HG03378 (cell line): Measurements from ENCODE around the gene PLA2G6.
A peak's percentile ranks its signal among the peaks of the same experiment; 100 is the strongest.

Experiments used
- ATAC-seq: cut with Tn5 transposase; IDR thresholded peaks from one replicate; pipeline ENCODE4 v1.9.1; 2021; ENCODE audit warnings: mild to moderate bottlenecking, moderate library complexity; ENCODE audit not compliant: unreplicated experiment

PLA2G6 gene

GRCh38 chr22:38181453-38182200 lies at the start of gene PLA2G6:
PLA2G6 (minus strand) TSS chr22:38181830; CDS start chr22:38169426, 12,404 bp downstream.
- ATAC-seq: peak; percentile 78

GRCh38 chr22:38230916-38231315 lies 49.3 kb upstream of the PLA2G6 start:
- no peak for ATAC-seq

GRCh38 chr22:38230108-38230825 lies 48.6 kb upstream of the PLA2G6 start:
- ATAC-seq: no peak

GRCh38 chr22:38228873-38229740 lies 47.5 kb upstream of the PLA2G6 start:
- ATAC-seq: no peak

- no peak for ATAC-seq
Observed at GRCh38 chr22:38228326-38228872, 46.8 kb upstream of the PLA2G6 start.

GRCh38 chr22:38226853-38227649 lies 45.4 kb upstream of the PLA2G6 start:
- ATAC-seq: no peak

GRCh38 chr22:38223289-38223960 lies 41.8 kb upstream of the PLA2G6 start:
- ATAC-seq: no peak

- no peak for ATAC-seq
Observed at GRCh38 chr22:38222797-38223119, 41.1 kb upstream of the PLA2G6 start.

- ATAC-seq: no peak
Observed at GRCh38 chr22:38221908-38222796, 40.5 kb upstream of the PLA2G6 start.

GRCh38 chr22:38221407-38221806 lies 39.8 kb upstream of the PLA2G6 start:
- ATAC-seq: no peak

GRCh38 chr22:38220653-38221386 lies 39.2 kb upstream of the PLA2G6 start:
- ATAC-seq: no peak

GRCh38 chr22:38220163-38220562 lies 38.5 kb upstream of the PLA2G6 start:
- ATAC-seq: no peak

- ATAC-seq: no peak
Observed at GRCh38 chr22:38219632-38220031, 38.0 kb upstream of the PLA2G6 start.

- ATAC-seq: no peak
Observed at GRCh38 chr22:38218661-38219622, 37.3 kb upstream of the PLA2G6 start.

GRCh38 chr22:38215156-38216038 lies 33.8 kb upstream of the PLA2G6 start:
- ATAC-seq: no peak
